IPS DF 4.7 (cell line): ENCODE data around the gene CASP10.
A peak's percentile ranks its signal among the peaks of the same experiment; 100 is the strongest.
"Not testable (repeated sequence)": the region's sequence is repeated elsewhere in the genome, so short reads cannot be mapped to it uniquely, and the experiment has no call there.

Experiments
- DNase-seq: peaks from one replicate; pipeline ENCODE4 v3.0.0-alpha.2; 2013; ENCODE audit warnings: low spot score; ENCODE audit errors: extremely low read depth

Gene CASP10

DNA sequence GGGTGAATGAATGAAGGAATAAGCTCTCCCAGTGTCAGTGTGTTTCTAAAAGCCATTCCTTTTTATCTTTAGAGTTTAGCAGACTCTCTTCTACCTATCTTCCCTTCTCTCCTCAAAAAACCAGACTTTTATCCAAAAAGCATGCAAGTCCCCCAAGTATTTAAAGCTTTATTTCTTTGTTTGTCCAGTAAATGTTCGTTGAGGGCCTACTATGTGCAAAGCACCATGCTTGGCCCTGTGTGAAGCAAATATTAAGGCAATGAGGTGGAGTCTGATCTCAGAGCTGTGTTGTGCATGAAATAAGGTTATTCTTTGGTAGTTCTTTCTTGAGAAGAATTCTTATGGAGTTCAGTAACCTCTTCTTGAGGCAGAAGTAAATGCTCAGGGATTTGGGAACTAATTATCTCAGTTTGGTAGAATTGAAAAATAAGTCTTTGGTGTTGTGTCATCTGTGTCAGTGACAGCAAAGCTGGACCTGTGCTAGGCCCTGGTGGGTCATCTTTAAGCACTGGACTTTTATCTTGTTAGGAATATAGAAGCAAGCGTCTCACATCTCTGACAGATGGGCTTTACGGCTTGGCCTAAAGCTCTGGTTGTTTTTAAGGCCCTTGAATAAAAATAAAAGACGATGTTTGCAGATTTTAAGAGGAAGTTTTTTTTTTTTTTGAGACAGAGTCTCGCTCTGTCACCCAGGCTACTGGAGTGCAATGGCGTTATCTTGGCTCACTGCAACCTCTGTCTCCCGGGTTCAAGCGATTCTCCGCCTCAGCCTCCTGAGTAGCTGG is 28.1 kb upstream of the CASP10 start:
- DNase-seq: no peak

- no peak for DNase-seq
These were observed 26.9 kb upstream of the CASP10 start for GRCh38 chr2:201156036-201156435.

DNA sequence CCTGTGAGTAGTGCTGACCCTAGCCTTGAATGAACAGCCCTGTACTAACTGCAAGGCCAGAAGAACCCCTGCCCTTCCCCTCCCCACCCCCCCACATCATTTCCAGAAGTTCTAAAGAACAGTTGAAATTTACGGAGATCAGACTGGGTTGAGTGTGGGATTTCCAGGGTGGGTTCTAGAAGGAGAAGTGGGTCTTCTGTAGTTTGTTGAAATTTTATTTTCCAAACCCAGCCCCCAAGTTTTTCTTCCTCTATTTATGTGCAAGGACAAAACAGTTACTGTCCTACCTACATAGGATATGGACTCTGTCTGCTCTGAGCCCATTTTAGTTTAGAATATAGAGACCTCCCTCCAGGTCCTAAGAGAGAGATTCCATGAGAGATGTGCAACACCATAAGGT is 26.3 kb upstream of the CASP10 start:
- DNase-seq: no peak

GRCh38 chr2:201157694-201158093 is 25.2 kb upstream of the CASP10 start:
- no peak for DNase-seq

DNA sequence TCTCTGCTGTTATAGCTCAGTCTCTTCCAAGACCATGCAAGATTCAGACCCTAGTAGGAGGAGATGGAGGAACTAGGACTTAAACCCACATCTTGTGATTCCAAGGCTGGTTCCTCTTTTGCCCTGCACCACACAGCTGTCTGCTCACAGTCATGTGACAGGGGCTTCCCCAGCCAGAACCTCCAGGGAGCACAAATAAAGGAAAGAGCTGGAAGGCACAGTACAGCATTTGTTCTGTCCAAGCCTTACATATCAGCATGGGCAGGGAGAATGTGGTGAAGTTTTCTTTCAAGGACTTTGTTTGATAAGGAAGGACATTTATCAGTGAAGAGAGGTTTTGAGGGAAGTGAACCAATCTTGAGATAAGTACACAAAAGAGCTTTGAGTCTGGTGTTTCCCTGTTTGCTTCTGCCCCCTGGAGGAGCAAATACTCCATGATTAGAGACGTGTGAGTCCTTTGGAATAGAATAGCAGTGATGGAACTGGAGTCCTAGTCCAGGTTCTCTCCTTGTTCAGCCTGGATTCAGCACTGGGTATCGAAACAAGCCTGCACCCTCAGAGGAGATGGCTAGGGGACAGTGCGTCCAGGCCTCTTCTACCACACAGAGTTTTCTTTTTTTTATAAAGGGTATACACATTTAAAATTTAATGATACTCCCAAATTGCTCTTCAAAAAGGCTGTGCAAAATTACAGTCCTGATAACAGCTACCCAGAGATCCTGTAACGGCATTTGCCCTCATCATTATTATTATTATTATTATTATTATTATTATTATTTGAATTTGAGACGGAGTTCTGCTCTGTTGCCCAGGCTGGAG is 24.6 kb upstream of the CASP10 start:
- no peak for DNase-seq

DNA sequence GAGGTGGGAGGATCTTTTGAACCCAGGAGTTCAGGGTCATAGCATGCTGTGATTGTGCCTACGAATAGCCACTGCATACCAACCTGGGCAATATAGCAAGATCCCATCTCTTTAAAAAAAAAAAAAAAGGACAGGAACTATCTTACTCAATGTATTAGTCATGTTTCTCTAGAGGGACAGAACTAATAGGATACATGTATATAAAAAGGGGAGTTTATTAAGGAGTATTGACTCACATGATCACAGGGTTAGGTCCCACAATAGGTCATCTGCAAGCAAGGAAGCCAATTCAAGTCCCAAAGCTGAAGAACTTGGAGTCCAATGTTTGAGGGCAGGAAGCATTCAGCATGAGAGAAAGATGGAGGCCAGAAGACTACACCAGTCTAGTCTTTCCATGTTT is 18.8 kb upstream of the CASP10 start:
- no peak for DNase-seq

DNA sequence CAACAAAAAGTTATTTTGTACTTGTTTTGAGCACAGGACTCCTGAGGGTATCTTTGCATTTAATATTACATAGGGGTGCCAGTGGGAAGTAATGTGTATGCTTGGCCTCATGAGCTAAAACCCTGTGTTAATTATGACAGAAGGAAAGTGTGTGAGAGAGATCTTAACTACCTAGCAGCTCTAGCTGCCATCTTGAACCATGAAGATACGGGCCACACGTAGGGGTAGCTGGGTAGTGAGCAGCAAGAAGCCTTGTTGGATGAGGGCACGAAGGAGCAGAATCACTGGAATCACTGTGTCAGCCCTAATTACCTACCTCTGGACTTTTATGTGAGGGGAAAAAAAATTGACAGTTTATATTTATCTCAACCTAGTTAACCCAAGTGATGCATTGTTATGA is 15.4 kb upstream of the CASP10 start:
- DNase-seq: no peak

DNA sequence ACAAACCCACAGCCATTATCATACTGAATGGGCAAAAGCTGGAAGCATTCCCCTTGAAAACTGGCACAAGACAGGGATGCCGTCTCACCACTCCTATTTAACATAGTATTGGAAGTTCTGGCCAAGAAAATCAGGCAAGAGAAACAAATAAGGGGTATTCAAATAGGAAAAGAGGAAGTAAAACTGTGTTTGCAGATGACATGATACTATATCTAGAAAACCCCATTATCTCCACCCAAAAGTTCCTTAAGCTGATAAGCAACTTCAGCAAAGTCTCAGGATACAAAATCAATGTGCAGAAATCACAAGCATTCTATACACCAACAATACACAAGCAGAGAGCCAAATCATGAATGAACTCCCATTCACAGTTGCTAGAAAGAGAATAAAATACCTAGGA is 14.4 kb upstream of the CASP10 start:
- not testable (repeated sequence) for DNase-seq

- no peak for DNase-seq
These were observed 11.6 kb upstream of the CASP10 start for GRCh38 chr2:201171259-201171814.

DNA sequence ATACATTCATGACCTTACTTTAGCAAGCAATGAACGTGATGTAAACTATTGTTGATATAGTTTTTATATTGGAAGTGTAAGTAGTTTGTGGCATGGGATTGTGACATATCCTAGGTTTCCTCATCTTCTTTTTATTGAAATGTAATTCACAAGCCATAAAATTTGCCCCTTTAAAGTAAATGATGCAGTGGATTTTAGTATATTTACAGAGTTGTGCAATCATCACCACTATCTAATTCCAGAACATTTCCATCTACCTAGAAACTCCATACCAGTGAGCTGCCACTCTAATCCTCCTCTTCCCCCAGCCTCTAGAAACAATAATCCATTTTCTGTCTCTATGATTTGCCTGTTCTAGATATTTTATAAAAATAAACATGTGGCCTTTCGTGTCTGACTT is 10.7 kb upstream of the CASP10 start:
- no peak for DNase-seq

GRCh38 chr2:201174687-201175086 is 8.3 kb upstream of the CASP10 start:
- peak; percentile 11 for DNase-seq

GRCh38 chr2:201176081-201176481 is 6.9 kb upstream of the CASP10 start:
- no peak for DNase-seq

DNA sequence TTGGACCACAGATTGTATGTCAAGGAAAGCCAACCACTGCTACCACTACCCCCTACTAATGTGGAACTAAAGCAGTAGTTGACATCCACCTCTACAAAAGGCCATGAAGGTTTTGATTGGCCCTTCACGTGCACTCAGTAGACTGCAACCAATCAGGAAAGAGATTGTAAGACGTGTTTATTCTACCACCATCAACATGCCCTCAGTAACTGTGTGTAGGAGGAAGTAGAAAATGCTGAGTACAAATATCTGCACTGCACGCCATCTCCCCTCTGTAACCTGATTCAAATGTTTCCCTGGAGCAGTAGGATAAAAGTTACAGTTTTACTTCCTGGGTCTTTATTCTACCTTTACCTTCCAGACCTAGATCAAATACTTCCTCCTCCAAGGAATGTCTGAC is 2.9 kb upstream of the CASP10 start:
- no peak for DNase-seq

GRCh38 chr2:201183365-201183727 is 405 bp downstream of the CASP10 start:
- DNase-seq: no peak

DNA sequence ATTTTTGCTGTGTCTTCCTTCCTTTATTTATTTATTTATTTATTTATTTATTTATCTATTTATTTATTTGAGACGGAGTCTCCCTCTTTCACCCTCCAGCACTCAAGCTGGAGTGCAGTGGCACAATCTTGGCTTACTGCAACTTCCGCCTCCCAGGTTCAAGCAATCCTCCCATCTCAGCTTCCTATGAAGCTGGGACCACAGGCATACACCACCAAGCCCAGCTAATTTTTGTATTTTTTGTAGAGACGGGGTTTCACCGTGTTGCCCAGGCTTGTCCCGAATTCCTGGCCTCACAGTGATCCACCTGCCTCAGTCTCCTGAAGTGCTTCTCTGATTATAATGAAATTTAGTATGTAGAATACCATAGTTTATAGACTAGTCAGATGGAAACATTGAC is 894 bp downstream of the CASP10 start:
- DNase-seq: not testable (repeated sequence)

- not testable (repeated sequence) for DNase-seq
These were observed 1.3 kb downstream of the CASP10 start for GRCh38 chr2:201184248-201184647.

DNA sequence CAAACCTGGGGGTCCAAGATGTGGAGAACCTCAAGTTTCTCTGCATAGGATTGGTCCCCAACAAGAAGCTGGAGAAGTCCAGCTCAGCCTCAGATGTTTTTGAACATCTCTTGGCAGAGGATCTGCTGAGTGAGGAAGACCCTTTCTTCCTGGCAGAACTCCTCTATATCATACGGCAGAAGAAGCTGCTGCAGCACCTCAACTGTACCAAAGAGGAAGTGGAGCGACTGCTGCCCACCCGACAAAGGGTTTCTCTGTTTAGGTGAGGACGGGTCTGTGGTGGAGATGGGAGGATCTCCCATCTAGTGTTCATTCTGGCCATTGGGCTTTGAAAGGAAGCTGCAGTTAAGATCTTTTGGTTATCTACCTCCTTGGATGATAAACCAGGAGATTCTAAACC is 2.9 kb downstream of the CASP10 start:
- no peak for DNase-seq

GRCh38 chr2:201186982-201187381 is 4.0 kb downstream of the CASP10 start:
- DNase-seq: no peak

DNA sequence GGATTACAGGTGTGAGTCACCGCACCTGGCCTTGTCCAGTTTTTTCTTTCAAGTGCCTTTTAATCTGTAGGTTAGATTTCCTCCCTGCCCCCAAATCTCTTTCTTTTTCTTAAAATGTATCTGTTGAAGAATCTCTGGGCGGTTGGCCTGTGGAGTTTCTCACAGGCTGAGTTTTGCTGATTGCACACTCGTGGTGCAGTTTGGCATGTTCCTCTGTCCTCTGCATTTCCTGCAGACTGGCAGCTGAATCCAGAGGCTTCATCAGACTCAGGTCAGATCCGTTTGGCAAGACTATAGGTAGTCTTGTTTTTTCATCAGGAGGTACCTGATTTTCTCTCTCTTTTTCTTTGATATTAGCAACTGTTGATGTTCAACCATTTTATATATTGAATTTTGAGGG is 5.5 kb downstream of the CASP10 start:
- DNase-seq: no peak

DNA sequence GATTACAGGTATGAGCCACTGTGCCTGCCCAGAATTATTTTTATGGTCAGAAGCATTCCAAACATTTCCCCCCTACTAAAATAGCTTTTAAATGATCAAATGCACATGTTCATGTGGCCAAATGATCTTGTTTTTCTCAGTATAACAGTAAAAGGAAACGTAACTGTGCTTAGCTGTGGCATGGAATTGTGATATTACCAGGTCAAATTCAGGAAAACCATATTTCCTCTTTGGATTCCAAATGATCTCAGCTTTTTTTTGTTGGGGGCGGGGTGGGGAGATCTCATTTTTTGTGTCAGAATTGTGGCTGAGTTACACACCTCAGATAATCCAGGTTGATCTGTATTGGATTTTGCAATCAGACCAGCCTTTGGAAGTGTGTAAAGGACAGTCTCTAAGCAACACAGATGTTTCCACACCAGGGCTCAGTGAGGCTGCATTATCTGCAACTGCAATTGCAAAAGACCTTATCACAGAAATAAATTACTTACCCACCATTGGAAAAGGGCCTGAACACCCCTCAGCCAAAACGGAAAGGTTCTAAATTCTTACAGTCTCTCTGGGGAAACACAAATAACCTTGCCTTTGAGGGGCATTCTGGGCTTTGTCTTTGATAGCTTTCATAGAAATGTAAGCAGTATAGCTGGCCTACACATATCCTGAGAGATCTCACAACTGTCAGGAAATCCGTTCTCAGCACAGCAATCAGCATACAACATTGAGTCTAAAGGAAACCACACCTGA is 8.4 kb downstream of the CASP10 start:
- no peak for DNase-seq

DNA sequence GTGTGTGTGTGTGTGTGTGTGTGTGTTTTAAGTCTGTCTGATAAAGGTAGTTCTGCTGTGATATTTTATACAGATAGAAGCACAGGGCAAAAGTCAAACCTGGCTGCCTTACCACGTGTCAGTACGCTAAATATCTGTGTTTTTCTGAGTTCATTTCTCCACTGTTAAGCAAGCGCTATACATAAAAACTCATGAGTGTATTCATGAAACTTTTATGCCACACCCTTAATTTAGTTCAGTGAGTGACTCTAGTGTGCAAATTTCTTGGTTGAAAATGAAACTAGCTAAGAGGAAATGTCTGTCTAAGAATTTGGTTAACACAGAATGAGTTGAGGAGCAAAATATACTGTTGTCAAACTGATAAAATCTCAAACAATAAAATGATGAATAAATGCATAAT is 11.2 kb downstream of the CASP10 start:
- DNase-seq: no peak

DNA sequence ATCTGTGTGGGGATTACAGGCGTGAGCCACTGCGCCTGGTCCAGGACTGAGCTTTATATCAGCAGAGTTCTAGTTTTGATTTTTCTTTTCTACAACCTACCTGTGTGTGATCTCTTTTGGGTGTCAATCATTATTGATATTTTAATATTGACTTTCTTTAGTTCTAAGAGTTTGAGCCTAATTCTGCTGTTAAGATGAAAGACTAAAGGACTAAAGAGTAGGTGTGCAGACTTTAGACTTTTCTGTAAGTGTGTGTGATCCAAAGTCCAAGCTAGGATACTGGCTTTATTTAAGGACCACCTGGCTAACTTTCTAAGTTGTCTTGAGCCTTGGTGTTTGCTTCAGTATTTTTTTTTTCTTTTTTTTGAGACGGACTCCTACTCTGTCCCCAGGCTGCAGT is 12.4 kb downstream of the CASP10 start:
- DNase-seq: no peak
